Measurements from ENCODE around the gene RAPGEF5.
"Not testable (repeated sequence)": the region's sequence is repeated elsewhere in the genome, so short reads cannot be mapped to it uniquely, and the experiment has no call there.

DNA sequence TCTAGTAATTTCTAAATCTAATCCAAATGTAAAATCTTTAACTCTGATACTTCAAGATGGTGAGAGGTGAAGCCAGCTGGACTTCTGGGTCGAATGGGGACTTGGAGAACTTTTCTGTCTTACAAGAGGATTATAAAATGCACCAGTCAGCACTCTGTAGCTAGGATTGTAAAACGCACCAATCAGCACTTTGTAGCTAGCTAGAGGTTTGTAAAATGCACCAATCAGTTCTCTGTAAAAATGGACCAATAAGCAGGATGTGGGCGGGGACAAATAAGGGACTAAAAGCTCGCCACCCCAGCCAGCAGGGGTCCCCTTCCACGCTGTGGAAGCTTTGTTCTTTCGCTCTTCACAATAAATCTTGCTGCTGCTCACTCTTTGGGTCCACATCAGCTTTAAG, 278.1 kb downstream of the RAPGEF5 start:
- TF ChIP-seq, protein P1, sequence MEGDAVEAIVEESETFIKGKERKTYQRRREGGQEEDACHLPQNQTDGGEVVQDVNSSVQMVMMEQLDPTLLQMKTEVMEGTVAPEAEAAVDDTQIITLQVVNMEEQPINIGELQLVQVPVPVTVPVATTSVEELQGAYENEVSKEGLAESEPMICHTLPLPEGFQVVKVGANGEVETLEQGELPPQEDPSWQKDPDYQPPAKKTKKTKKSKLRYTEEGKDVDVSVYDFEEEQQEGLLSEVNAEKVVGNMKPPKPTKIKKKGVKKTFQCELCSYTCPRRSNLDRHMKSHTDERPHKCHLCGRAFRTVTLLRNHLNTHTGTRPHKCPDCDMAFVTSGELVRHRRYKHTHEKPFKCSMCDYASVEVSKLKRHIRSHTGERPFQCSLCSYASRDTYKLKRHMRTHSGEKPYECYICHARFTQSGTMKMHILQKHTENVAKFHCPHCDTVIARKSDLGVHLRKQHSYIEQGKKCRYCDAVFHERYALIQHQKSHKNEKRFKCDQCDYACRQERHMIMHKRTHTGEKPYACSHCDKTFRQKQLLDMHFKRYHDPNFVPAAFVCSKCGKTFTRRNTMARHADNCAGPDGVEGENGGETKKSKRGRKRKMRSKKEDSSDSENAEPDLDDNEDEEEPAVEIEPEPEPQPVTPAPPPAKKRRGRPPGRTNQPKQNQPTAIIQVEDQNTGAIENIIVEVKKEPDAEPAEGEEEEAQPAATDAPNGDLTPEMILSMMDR (IDR thresholded peaks at IDR 0.05) = not testable (repeated sequence)
- not testable (repeated sequence) for TF ChIP-seq POLR2A (IDR thresholded peaks at IDR 0.05)

All from thyroid gland (tissue), 4 donors.